ENCODE data around the gene TNIP2. TPM values are rescaled to one million over a fixed set of nuclear protein-coding genes. Genes with fewer than 3 reads are reported as not detected.
"Not testable (repeated sequence)": the region's sequence is repeated elsewhere in the genome, so short reads cannot be mapped to it uniquely, and the experiment has no call there.

The TNIP2 gene
- total and polyA plus RNA-seq, 2 experiments from 2014 or later, result 40.6 to 55.2 TPM

GRCh38 chr4:2743518-2744445 is 12.4 kb downstream of the TNIP2 start:
- no peak overlapping the region for H2AFZ ChIP-seq
- no peak for DNase-seq
- H3K9me3 ChIP-seq (ENCODE audit: low read depth), result no peaks in the 10 kb centered on the region
- H3K27ac ChIP-seq, result no peak overlapping the region
- no peak overlapping the region for H3K4me2 ChIP-seq (ENCODE audit: unreplicated experiment)
- in situ Hi-C loops (cut with MboI), result no loop called here
- WGBS, 2 experiments (ENCODE audit: low coverage in 1 of 2, low lambda C conversion rate in 2 of 2, missing lambda C conversion rate in 2 of 2), result 94 to 96% methylated on average over 21 of the region's 21 CpGs
- no peak overlapping the region for H3K4me3 ChIP-seq
- no peaks in the 10 kb centered on the region; the same call in 1 of the 2 replicates for H3K36me3 ChIP-seq (ENCODE audit: low read depth)
- TF ChIP-seq EZH2 (IDR thresholded peaks at IDR 0.05; ENCODE audit: insufficient read depth, poor library complexity, severe bottlenecking), result no peak
- no peak for TF ChIP-seq EZH2phosphoT487 (IDR thresholded peaks at IDR 0.05; ENCODE audit: insufficient read depth, low read depth)
- peaks cover 6% of the 10 kb centered on the region; the same call in 1 of the 2 replicates for H3F3A ChIP-seq (ENCODE audit: insufficient read depth)
- peaks cover 3% of the 10 kb centered on the region for H3K79me2 ChIP-seq (ENCODE audit: insufficient read depth)
- H3K27me3 ChIP-seq (replicated peaks; ENCODE audit: insufficient read depth), result no peaks in the 10 kb centered on the region
- no peaks in the 10 kb centered on the region for H3K9me2 ChIP-seq (ENCODE audit: insufficient read depth)
- H3K9ac ChIP-seq, result no peak overlapping the region
- peaks cover 18% of the 10 kb centered on the region for H3K4me1 ChIP-seq (ENCODE audit: insufficient read depth)
- H4K20me1 ChIP-seq (ENCODE audit: insufficient read depth), result no peaks in the 10 kb centered on the region

GRCh38 chr4:2742823-2743517 is 13.2 kb downstream of the TNIP2 start:
- Histone ChIP-seq H2AFZ (no peak overlapping the region), H3K36me3 (ENCODE audit: low read depth) (no peaks in the 10 kb centered on the region; the same call in 1 of the 2 replicates), H3K27me3 (replicated peaks; ENCODE audit: insufficient read depth) (no peaks in the 10 kb centered on the region), H3K27ac (no peak overlapping the region), H3K4me3 (no peak overlapping the region), H3K4me1 (ENCODE audit: insufficient read depth) (peaks cover 18% of the 10 kb centered on the region), H3K4me2 (ENCODE audit: unreplicated experiment) (no peak overlapping the region), H3K79me2 (ENCODE audit: insufficient read depth) (no peaks in the 10 kb centered on the region), H3F3A (ENCODE audit: insufficient read depth) (peaks cover 2% of the 10 kb centered on the region; the same call in 1 of the 2 replicates), H3K9me2 (ENCODE audit: insufficient read depth) (no peaks in the 10 kb centered on the region), H3K9ac (no peak overlapping the region), H3K9me3 (ENCODE audit: low read depth) (no peaks in the 10 kb centered on the region), H4K20me1 (ENCODE audit: insufficient read depth) (no peaks in the 10 kb centered on the region)
- 76 to 79% methylated on average over 6 of the region's 6 CpGs for WGBS, 2 experiments (ENCODE audit: low coverage in 1 of 2, low lambda C conversion rate in 2 of 2, missing lambda C conversion rate in 2 of 2)
- in situ Hi-C loops (cut with MboI), result no loop called here
- TF ChIP-seq EZH2 (IDR thresholded peaks at IDR 0.05; ENCODE audit: insufficient read depth, poor library complexity, severe bottlenecking), result no peak
- TF ChIP-seq EZH2phosphoT487 (IDR thresholded peaks at IDR 0.05; ENCODE audit: insufficient read depth, low read depth), result no peak
- no peak for DNase-seq

GRCh38 chr4:2742081-2742822 is 13.9 kb downstream of the TNIP2 start:
- H2AFZ ChIP-seq, result no peak overlapping the region
- no peak overlapping the region for H3K4me3 ChIP-seq
- no peak for TF ChIP-seq EZH2phosphoT487 (IDR thresholded peaks at IDR 0.05; ENCODE audit: insufficient read depth, low read depth)
- TF ChIP-seq EZH2 (IDR thresholded peaks at IDR 0.05; ENCODE audit: insufficient read depth, poor library complexity, severe bottlenecking), result no peak
- H4K20me1 ChIP-seq (ENCODE audit: insufficient read depth), result no peaks in the 10 kb centered on the region
- H3K27me3 ChIP-seq (replicated peaks; ENCODE audit: insufficient read depth), result no peaks in the 10 kb centered on the region
- H3K27ac ChIP-seq, result no peak overlapping the region; the same call in 1 of the 2 replicates
- H3K4me1 ChIP-seq (ENCODE audit: insufficient read depth), result peaks cover 18% of the 10 kb centered on the region
- H3K9me3 ChIP-seq (ENCODE audit: low read depth), result no peaks in the 10 kb centered on the region
- H3K36me3 ChIP-seq (ENCODE audit: low read depth), result no peaks in the 10 kb centered on the region; the same call in 1 of the 2 replicates
- no peaks in the 10 kb centered on the region for H3K9me2 ChIP-seq (ENCODE audit: insufficient read depth)
- no peaks in the 10 kb centered on the region for H3F3A ChIP-seq (ENCODE audit: insufficient read depth)
- WGBS, 2 experiments (ENCODE audit: low coverage in 1 of 2, low lambda C conversion rate in 2 of 2, missing lambda C conversion rate in 2 of 2), result 97% methylated on average over 27 of the region's 27 CpGs
- no peak overlapping the region for H3K9ac ChIP-seq
- in situ Hi-C loops (cut with MboI), result no loop called here
- no peak for DNase-seq
- no peaks in the 10 kb centered on the region for H3K79me2 ChIP-seq (ENCODE audit: insufficient read depth)
- no peak overlapping the region for H3K4me2 ChIP-seq (ENCODE audit: unreplicated experiment)

GRCh38 chr4:2741626-2742025 is 14.5 kb downstream of the TNIP2 start:
- in situ Hi-C loops (cut with MboI), result no loop called here
- Histone ChIP-seq H3F3A (ENCODE audit: insufficient read depth) (peaks cover 3% of the 10 kb centered on the region; the same call in 1 of the 2 replicates), H3K9ac (no peak overlapping the region), H3K4me2 (ENCODE audit: unreplicated experiment) (no peak overlapping the region), H3K9me3 (ENCODE audit: low read depth) (no peaks in the 10 kb centered on the region), H3K9me2 (ENCODE audit: insufficient read depth) (no peaks in the 10 kb centered on the region), H2AFZ (no peak overlapping the region), H3K27ac (peak overlapping the region; percentile 6; the same call in 1 of the 2 replicates), H4K20me1 (ENCODE audit: insufficient read depth) (no peaks in the 10 kb centered on the region), H3K4me3 (no peak overlapping the region), H3K36me3 (ENCODE audit: low read depth) (no peaks in the 10 kb centered on the region; the same call in 1 of the 2 replicates), H3K79me2 (ENCODE audit: insufficient read depth) (no peaks in the 10 kb centered on the region), H3K27me3 (replicated peaks; ENCODE audit: insufficient read depth) (no peaks in the 10 kb centered on the region), H3K4me1 (ENCODE audit: insufficient read depth) (peaks cover 17% of the 10 kb centered on the region)
- TF ChIP-seq EZH2 (IDR thresholded peaks at IDR 0.05; ENCODE audit: insufficient read depth, poor library complexity, severe bottlenecking) (no peak), EZH2phosphoT487 (IDR thresholded peaks at IDR 0.05; ENCODE audit: insufficient read depth, low read depth) (no peak)
- WGBS, 2 experiments (ENCODE audit: low coverage in 1 of 2, low lambda C conversion rate in 2 of 2, missing lambda C conversion rate in 2 of 2), result 72 to 75% methylated on average over 9 of the region's 9 CpGs
- peak; percentile 41 for DNase-seq

- in situ Hi-C loops (cut with MboI); H3K27ac ChIP-seq; H2AFZ ChIP-seq; H3K79me2 ChIP-seq (ENCODE audit: insufficient read depth); H3K4me2 ChIP-seq (ENCODE audit: unreplicated experiment); DNase-seq; H3K27me3 ChIP-seq (replicated peaks; ENCODE audit: insufficient read depth); H3K36me3 ChIP-seq (ENCODE audit: low read depth); H3K4me3 ChIP-seq; H3K9ac ChIP-seq; H3K9me3 ChIP-seq (ENCODE audit: low read depth); H3K4me1 ChIP-seq (ENCODE audit: insufficient read depth); H4K20me1 ChIP-seq (ENCODE audit: insufficient read depth); H3K9me2 ChIP-seq (ENCODE audit: insufficient read depth); H3F3A ChIP-seq (ENCODE audit: insufficient read depth): not testable (repeated sequence)
- 93 to 100% methylated on average over 2 of the region's 2 CpGs for WGBS, 2 experiments (ENCODE audit: low coverage in 1 of 2, low lambda C conversion rate in 2 of 2, missing lambda C conversion rate in 2 of 2)
These were observed 17.8 kb downstream of the TNIP2 start for GRCh38 chr4:2738296-2738695.
